Measurements from ENCODE around the gene DEFB127. TPM values are rescaled to one million over a fixed set of nuclear protein-coding genes. Genes with fewer than 3 reads are reported as not detected.
"Not testable (repeated sequence)": the region's sequence is repeated elsewhere in the genome, so short reads cannot be mapped to it uniquely, and the experiment has no call there.

The DEFB127 gene
- total RNA-seq, 4 donors from 2014 or later, result not detected

DNA sequence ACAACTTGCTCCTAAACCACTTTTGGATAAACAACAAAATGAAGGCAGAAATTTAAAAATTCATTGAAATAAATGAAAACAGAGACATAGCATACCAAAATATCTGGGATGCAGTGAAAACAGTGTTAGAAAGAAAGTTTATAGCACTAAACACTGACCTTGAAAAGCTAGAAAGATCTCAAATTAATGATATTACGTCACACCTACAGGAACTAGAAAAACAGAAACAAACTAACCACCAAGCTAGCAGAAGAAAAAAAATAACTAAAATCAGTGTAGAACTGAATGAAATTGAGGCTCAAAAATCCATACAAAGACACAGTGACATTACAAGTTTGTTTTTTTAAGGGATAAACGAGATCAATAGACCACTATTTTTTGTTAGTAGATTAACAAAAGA is 27.0 kb downstream of the DEFB127 start:
- no peak for DNase-seq
- Histone ChIP-seq H3K27ac (no peak overlapping the region), H3K4me3 (replicated peaks in 1 of 3) (no peak overlapping the region), H3K9me3 (no peaks in the 10 kb centered on the region), H3K27me3 (no peaks in the 10 kb centered on the region), H3K4me1 (no peaks in the 10 kb centered on the region), H3K36me3 (no peaks in the 10 kb centered on the region)
- no peak for TF ChIP-seq POLR2A (IDR thresholded peaks at IDR 0.05)
- TF ChIP-seq, protein P1, sequence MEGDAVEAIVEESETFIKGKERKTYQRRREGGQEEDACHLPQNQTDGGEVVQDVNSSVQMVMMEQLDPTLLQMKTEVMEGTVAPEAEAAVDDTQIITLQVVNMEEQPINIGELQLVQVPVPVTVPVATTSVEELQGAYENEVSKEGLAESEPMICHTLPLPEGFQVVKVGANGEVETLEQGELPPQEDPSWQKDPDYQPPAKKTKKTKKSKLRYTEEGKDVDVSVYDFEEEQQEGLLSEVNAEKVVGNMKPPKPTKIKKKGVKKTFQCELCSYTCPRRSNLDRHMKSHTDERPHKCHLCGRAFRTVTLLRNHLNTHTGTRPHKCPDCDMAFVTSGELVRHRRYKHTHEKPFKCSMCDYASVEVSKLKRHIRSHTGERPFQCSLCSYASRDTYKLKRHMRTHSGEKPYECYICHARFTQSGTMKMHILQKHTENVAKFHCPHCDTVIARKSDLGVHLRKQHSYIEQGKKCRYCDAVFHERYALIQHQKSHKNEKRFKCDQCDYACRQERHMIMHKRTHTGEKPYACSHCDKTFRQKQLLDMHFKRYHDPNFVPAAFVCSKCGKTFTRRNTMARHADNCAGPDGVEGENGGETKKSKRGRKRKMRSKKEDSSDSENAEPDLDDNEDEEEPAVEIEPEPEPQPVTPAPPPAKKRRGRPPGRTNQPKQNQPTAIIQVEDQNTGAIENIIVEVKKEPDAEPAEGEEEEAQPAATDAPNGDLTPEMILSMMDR (IDR thresholded peaks at IDR 0.05), result no peak
- intact Hi-C loops (cut with DNase I), result no loop called here
- 69 to 70% methylated on average over 2 of the region's 2 CpGs for WGBS, 2 donors

DNA sequence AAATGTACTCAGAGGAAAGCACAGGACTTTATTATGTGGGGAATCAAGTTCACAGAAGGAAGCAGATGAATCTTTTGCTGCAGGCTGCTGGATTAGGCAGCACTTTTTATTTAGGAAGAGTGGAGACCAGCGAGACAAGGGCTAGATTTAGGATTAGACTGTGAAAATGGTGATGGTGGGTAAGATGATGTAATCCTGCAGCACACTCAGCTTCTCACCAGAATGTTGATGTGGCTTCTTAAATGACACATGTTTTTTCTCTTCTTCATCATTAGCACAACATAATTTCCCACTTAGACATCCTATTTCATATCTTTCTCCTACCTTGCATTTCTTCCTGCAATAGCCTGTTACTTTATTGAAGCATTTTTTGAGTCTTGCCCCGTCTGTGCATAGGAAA is 30.5 kb downstream of the DEFB127 start:
- intact Hi-C loops (cut with DNase I), result no loop called here
- Histone ChIP-seq H3K27me3 (no peaks in the 10 kb centered on the region), H3K36me3 (no peaks in the 10 kb centered on the region), H3K9me3 (no peaks in the 10 kb centered on the region), H3K27ac (no peak overlapping the region), H3K4me1 (no peaks in the 10 kb centered on the region), H3K4me3 (replicated peaks in 1 of 3) (no peak overlapping the region)
- 72 to 78% methylated on average over 2 of the region's 2 CpGs for WGBS, 2 donors
- no peak for DNase-seq
- TF ChIP-seq, protein P1 (IDR thresholded peaks at IDR 0.05), result no peak
- TF ChIP-seq POLR2A (IDR thresholded peaks at IDR 0.05), result no peak

DNA sequence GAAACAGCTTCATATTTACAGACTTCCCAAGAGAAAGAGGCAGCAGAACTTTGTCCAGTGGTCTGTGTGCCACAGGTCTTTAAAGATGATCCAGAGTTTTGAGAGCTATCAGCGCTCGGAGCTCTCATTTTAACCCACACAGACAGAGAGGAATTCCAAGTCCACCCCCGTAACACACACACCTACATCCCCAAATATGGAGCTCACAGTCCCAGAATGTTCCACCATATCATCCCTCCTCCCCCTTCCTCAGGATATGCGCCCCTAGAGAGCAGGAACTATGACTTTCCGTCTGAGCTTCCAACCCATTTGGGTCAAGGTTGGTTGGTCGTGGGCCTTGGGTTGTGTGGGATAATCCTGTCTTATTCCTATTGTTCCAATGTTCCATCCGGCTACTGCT is 32.4 kb downstream of the DEFB127 start, which contains the start of gene DEFB128:
Gene DEFB128 (minus strand): TSS at position 101 of the 400 bp plus-strand sequence. CDS start 88 bp downstream, at position 13.
- WGBS, 2 donors, result 61 to 65% methylated on average over 7 of the region's 7 CpGs
- intact Hi-C loops (cut with DNase I), result no loop called here
- Histone ChIP-seq H3K4me3 (replicated peaks in 1 of 3) (no peak within 1 kb of the TSS), H3K27ac (no peak within 1 kb of the TSS), H3K36me3 (no peaks in the 10 kb centered on the region), H3K27me3 (no peaks in the 10 kb centered on the region), H3K4me1 (no peaks in the 10 kb centered on the region), H3K9me3 (no peaks in the 10 kb centered on the region)
- DNase-seq, result no peak
- no peak for TF ChIP-seq POLR2A (IDR thresholded peaks at IDR 0.05)
- TF ChIP-seq, protein P1 (IDR thresholded peaks at IDR 0.05), result no peak

DNA sequence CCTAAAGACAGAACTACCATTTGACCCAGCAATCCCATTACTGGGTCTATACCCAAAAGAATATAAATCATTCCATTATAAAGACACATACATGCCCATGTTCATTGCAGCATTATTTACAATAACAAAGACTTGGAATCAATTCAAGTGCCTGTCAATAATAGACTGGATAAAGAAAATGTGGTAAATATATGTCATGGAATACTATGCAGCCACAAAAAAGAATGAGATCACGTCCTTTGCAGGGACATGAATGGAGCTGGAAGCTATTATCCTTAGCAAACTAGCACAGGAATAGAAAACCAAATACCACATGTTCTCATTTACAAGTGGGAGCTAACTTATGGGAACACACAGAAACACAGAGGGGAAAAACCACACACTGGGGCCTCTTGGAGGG is 41.0 kb downstream of the DEFB127 start:
- no peak for DNase-seq
- no peaks in the 10 kb centered on the region for H3K9me3 ChIP-seq
- WGBS, 2 donors, result 76 to 93% methylated on average over 1 of the region's 1 CpG
- no peak overlapping the region for H3K4me3 ChIP-seq (replicated peaks in 1 of 3)
- no peak overlapping the region for H3K27ac ChIP-seq
- no peaks in the 10 kb centered on the region for H3K36me3 ChIP-seq
- intact Hi-C loops (cut with DNase I), result no loop called here
- TF ChIP-seq POLR2A (IDR thresholded peaks at IDR 0.05), result no peak
- TF ChIP-seq, protein P1 (IDR thresholded peaks at IDR 0.05), result no peak
- H3K27me3 ChIP-seq, result no peaks in the 10 kb centered on the region
- no peaks in the 10 kb centered on the region for H3K4me1 ChIP-seq

DNA sequence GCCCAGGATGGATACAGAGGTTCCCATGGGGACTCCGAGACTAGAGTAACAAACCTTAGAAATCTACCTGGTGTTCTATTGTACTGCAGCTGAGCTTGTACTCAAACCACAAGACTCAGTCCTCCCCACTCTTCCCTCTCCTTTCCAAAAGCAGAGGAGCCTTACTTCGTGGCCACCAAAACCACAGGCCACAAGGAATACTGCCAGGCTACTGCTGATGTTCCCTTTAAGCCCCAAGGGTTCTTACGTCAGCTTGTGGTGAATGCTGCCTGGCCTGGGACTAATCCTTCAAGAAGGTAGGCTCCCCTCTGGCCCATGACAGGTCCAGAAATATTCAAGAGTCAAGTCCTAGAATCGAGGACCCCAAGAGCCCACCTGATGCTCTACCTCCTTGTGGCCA is 42.7 kb downstream of the DEFB127 start:
- Histone ChIP-seq H3K9me3 (no peaks in the 10 kb centered on the region), H3K27ac (no peak overlapping the region), H3K4me3 (replicated peaks in 1 of 3) (no peak overlapping the region), H3K4me1 (no peaks in the 10 kb centered on the region), H3K27me3 (no peaks in the 10 kb centered on the region), H3K36me3 (no peaks in the 10 kb centered on the region)
- no peak for DNase-seq
- intact Hi-C loops (cut with DNase I), result no loop called here
- TF ChIP-seq POLR2A (IDR thresholded peaks at IDR 0.05), result no peak
- TF ChIP-seq, protein P1 (IDR thresholded peaks at IDR 0.05), result no peak
- WGBS, 2 donors, result 76 to 77% methylated on average over 4 of the region's 4 CpGs

DNA sequence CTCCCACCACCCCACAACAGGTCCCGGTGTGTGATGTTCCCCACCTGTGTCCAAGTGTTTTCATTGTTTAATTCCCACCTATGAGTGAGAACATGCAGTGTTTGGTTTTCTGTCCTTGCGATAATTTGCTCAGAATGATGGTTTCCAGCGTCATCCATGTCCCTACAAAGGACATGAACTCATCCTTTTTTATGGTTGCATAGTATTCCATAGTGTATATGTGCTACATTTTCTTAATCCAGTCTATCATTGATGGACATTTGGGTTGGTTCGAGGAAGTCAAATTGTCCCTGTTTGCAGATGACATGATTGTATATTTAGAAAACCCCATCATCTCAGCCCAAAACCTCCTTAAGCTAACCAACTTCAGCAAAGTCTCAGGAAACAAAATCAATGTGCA is 46.4 kb downstream of the DEFB127 start:
- H3K4me3 ChIP-seq (replicated peaks in 1 of 3); H3K27ac ChIP-seq; DNase-seq; H3K4me1 ChIP-seq; H3K9me3 ChIP-seq; intact Hi-C loops (cut with DNase I); H3K27me3 ChIP-seq; H3K36me3 ChIP-seq: not testable (repeated sequence)
- WGBS, 2 donors, result 73 to 91% methylated on average over 4 of the region's 4 CpGs

Data from thyroid gland (tissue), 4 donors.